ENCODE measurements around the gene C19orf53. TPM values are rescaled to one million over a fixed set of nuclear protein-coding genes. Genes with fewer than 3 reads are reported as not detected.

C19orf53 gene
- total RNA-seq, 1 experiment from 2014 or later: 115 TPM

GRCh38 chr19:13794757-13795589 is 20.7 kb downstream of the C19orf53 start, which contains the start of gene ZSWIM4:
Gene ZSWIM4, plus strand, starts transcription at chr19:13795443. Its CDS starts 206 bp downstream, at chr19:13795649.
- H3K9me3 ChIP-seq (ENCODE audit: control insufficient read depth in 1 of 2, insufficient read depth in 1 of 2, low read depth in 1 of 2, low read length in 2 of 2): no peaks in the 10 kb centered on the region
- DNase-seq (ENCODE audit: low read depth, low spot score) (peak; percentile 98), ATAC-seq (peak; percentile 93)
- H3K27me3 ChIP-seq (ENCODE audit: insufficient read depth, low read length): no peaks in the 10 kb centered on the region
- ChIA-PET RAD21 (ENCODE audit: low non-redundant PET in 1 of 2, low total read pairs in 2 of 2, uncharacterized antibody in 2 of 2, unreplicated experiment in 2 of 2) (no interaction called here), CTCF (interaction anchor here (1.3 to 2.7 kb wide), 3 partner anchors 10 to 67 kb away, joined by 4 to 15 read pairs (median 10); partner anchors contain the start of gene C19orf53), POLR2A (interaction anchor here (0.6 to 1.8 kb wide), 12 partner anchors 14 to 875 kb away, joined by 3 to 6 read pairs (median 4); partner anchors contain the start of gene ASF1B)
- no peaks in the 10 kb centered on the region for H3K9me2 ChIP-seq (ENCODE audit: insufficient read depth)
- intact Hi-C loops (cut with micrococcal nuclease): loop anchor here (5.0 kb wide), 1 partner anchor 47 kb away; no protein-coding TSS in a partner anchor
- TF ChIP-seq EGR1 (IDR thresholded peaks at IDR 0.05; ENCODE audit: low read depth) (peak; percentile 82), YY1 (IDR thresholded peaks at IDR 0.05; ENCODE audit: extremely low read depth, insufficient replicate concordance, low read depth, low read length) (no peak), TCF7L2 (IDR thresholded peaks at IDR 0.05; ENCODE audit: borderline replicate concordance, extremely low read depth, insufficient read depth, insufficient read length) (peak; percentile 65), POLR2AphosphoS5 (IDR thresholded peaks at IDR 0.05; ENCODE audit: low read depth, low read length) (peak; percentile 64), MAX (IDR thresholded peaks at IDR 0.05) (peak; percentile 13; the same call in 1 of the 2 replicates), SRF (IDR thresholded peaks at IDR 0.05; ENCODE audit: low read depth) (peak; percentile 100), SP1 (IDR thresholded peaks at IDR 0.05; ENCODE audit: low read depth) (peak; percentile 100), POLR2A (IDR thresholded peaks at IDR 0.05; ENCODE audit: borderline replicate concordance, extremely low read depth, insufficient read depth, insufficient read length) (no peak)
- no peaks in the 10 kb centered on the region for H3K36me3 ChIP-seq (ENCODE audit: control insufficient read depth in 1 of 2, insufficient read depth in 2 of 2, low read length in 2 of 2)
- peak within 1 kb of the TSS; percentile 68 for H2AFZ ChIP-seq (ENCODE audit: low read depth, low read length, poor library complexity, severe bottlenecking)
- no TSS peak for BruUV-seq (replicated peaks)
- peaks cover 37 to 56% of the 10 kb centered on the region in 2 experiments for H3K4me1 ChIP-seq (ENCODE audit: control insufficient read depth in 1 of 2, insufficient read depth in 2 of 2, low read length in 2 of 2)
- peaks cover 6% of the 10 kb centered on the region; the same call in 1 of the 2 replicates for H3K79me2 ChIP-seq (ENCODE audit: insufficient read depth, low read length)
- no peaks in the 10 kb centered on the region for H4K20me1 ChIP-seq (ENCODE audit: insufficient read depth)
- H3K27ac ChIP-seq (ENCODE audit: low read depth, low read length): peak within 1 kb of the TSS; percentile 94
- H3K4me3 ChIP-seq (replicated peaks in 1 of 2; ENCODE audit: low read depth in 1 of 2, low read length in 2 of 2): peak within 1 kb of the TSS; percentile 74 to 76
- peak within 1 kb of the TSS; percentile 76 for H3K9ac ChIP-seq (ENCODE audit: low read length)
- H3K4me2 ChIP-seq (ENCODE audit: low read length): peak within 1 kb of the TSS; percentile 96

Data from HCT116 (cell line).